ENCODE results near the gene SCYGR5.
"Not testable (repeated sequence)": the region's sequence is repeated elsewhere in the genome, so short reads cannot be mapped to it uniquely, and the experiment has no call there.

Gene SCYGR5, protein sequence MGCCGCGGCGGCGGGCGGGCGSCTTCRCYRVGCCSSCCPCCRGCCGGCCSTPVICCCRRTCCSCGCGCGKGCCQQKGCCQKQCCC

DNA sequence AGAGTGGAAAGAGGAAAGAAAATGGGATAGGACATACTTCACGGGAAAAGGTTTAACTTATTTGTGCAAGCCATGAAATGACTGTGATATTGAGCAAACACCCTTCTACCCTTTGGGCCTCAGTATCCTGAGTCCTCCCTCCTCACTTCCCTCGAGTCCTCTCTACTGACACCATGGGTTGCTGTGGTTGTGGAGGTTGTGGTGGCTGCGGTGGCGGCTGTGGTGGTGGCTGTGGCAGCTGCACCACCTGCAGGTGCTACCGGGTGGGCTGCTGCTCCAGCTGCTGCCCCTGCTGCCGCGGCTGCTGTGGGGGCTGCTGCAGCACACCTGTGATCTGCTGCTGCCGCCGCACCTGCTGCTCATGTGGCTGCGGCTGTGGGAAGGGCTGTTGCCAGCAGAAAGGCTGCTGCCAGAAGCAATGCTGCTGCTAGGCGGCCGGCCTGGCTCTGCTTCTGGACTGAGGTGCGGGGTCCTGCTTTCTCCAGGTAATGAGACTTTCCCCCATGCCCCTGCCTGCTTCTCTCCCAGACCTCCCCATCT, at the start of gene SCYGR5:
Gene SCYGR5, plus strand, starts transcription at position 174 of the 540 bp plus-strand sequence. Its CDS starts 0 bp downstream, at position 174.
- not testable (repeated sequence) for H3K36me3 Mint-ChIP-seq (ENCODE audit: low read depth); H3K9me3 Mint-ChIP-seq; H3K4me1 Mint-ChIP-seq; H3K27ac Mint-ChIP-seq; H3K27me3 Mint-ChIP-seq (ENCODE audit: low read depth, poor library complexity); H3K4me3 Mint-ChIP-seq; DNase-seq

DNA sequence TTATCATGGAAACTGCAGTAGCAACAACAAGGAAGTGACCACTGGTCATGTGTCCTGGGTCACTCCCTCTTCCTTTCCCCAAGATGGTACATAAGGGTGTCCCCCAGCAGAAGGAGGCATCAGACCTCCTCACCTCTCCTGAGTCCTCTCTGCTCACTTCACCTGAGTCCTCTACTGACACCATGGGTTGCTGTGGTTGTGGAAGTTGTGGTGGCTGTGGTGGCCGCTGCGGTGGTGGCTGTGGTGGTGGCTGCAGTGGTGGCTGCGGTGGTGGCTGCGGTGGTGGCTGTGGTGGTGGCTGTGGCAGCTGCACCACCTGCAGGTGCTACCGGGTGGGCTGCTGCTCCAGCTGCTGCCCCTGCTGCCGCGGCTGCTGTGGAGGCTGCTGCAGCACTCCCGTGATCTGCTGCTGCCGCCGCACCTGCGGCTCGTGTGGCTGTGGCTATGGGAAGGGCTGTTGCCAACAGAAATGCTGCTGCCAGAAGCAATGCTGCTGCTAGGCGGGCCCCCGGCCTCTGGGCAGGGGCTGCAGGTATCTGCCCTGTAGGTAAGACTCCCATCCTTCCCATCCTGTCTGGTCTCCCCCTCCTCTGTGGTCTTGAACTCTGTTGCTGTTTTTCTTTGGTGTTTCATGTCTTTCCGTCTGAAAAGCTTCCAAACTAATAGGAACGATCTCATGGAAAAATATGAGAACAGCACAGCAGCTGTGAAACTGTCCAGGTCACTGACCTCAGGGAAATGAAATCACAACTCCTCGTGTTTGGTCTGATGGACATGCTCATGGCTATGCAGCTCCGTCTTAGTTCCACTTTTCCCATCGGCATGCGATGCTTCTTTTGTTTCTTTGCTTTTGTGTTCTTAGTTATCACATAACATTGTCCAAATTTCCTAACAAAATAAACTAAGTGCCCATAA, 49.0 kb upstream of the SCYGR5 start, which contains the start of gene SCYGR4:
Gene SCYGR4, plus strand, starts transcription at position 183 of the 915 bp plus-strand sequence. Its CDS starts 0 bp downstream, at position 183.
- peaks cover 8% of the 10 kb centered on the region for H3K4me1 Mint-ChIP-seq
- no peak for DNase-seq
- peak within 1 kb of the TSS; percentile 61 for H3K27ac Mint-ChIP-seq

DNA sequence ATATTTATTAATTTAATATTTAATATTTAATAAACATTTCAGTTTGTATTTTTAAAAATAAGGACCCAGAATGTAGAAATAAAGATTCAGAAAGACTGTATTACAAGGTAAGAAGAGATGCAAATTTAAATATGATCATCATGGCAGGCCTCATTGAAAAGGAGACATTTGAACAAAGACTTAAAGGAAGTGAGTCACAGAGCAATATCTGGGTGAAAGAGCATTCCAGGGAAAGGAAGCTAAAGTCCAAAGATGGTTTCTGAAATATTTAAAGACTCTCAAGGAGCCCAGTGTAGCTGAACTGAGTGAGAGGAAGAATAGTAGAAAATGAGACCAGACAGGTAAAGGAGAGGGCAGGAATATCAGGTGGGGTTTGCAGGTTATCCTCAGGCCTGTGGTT, 43.4 kb upstream of the SCYGR5 start:
- H3K27ac Mint-ChIP-seq = no peak overlapping the region

More for the DNA sequence above, 49.0 kb upstream of the SCYGR5 start, which contains the start of gene SCYGR4:
- Mint-ChIP-seq H3K36me3 (ENCODE audit: low read depth) (no peaks in the 10 kb centered on the region), H3K9me3 (peaks cover 4% of the 10 kb centered on the region), H3K4me3 (no peak within 1 kb of the TSS), H3K27me3 (ENCODE audit: low read depth, poor library complexity) (peaks cover 3% of the 10 kb centered on the region)
- TF ChIP-seq, protein P1, sequence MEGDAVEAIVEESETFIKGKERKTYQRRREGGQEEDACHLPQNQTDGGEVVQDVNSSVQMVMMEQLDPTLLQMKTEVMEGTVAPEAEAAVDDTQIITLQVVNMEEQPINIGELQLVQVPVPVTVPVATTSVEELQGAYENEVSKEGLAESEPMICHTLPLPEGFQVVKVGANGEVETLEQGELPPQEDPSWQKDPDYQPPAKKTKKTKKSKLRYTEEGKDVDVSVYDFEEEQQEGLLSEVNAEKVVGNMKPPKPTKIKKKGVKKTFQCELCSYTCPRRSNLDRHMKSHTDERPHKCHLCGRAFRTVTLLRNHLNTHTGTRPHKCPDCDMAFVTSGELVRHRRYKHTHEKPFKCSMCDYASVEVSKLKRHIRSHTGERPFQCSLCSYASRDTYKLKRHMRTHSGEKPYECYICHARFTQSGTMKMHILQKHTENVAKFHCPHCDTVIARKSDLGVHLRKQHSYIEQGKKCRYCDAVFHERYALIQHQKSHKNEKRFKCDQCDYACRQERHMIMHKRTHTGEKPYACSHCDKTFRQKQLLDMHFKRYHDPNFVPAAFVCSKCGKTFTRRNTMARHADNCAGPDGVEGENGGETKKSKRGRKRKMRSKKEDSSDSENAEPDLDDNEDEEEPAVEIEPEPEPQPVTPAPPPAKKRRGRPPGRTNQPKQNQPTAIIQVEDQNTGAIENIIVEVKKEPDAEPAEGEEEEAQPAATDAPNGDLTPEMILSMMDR (IDR thresholded peaks at IDR 0.05) = no peak

DNA sequence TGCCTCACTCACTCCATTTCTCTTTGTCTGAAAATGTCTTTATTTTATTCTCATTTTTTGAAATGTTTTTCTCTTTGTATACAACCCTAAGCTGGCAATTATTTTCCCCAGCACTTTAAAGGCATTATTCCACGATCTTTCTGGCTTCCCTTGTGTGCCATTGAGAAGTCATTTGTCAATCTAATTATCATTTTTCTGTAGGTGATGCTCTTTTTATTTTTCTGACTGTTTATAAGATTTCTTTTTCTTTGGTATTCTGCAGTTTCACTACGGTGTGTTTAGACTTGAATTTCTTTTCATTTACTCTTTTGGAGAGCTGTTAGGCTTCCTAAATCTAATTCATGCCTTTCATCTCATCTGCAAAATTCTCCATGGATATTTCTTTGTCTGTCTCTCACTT, 41.2 kb upstream of the SCYGR5 start:
- Mint-ChIP-seq H3K4me3 (no peak overlapping the region), H3K4me1 (no peaks in the 10 kb centered on the region), H3K36me3 (ENCODE audit: low read depth) (no peaks in the 10 kb centered on the region), H3K9me3 (peaks cover 4% of the 10 kb centered on the region), H3K27me3 (ENCODE audit: low read depth, poor library complexity) (peaks cover 5% of the 10 kb centered on the region), H3K27ac (no peak overlapping the region)
- TF ChIP-seq, protein P1 (IDR thresholded peaks at IDR 0.05) = no peak
- DNase-seq = no peak

More for the DNA sequence above, 43.4 kb upstream of the SCYGR5 start:
- Mint-ChIP-seq H3K36me3 (ENCODE audit: low read depth) (no peaks in the 10 kb centered on the region), H3K4me3 (no peak overlapping the region), H3K27me3 (ENCODE audit: low read depth, poor library complexity) (peaks cover 5% of the 10 kb centered on the region), H3K4me1 (no peaks in the 10 kb centered on the region), H3K9me3 (peaks cover 4% of the 10 kb centered on the region)
- TF ChIP-seq, protein P1 (IDR thresholded peaks at IDR 0.05) = no peak
- DNase-seq = no peak

DNA sequence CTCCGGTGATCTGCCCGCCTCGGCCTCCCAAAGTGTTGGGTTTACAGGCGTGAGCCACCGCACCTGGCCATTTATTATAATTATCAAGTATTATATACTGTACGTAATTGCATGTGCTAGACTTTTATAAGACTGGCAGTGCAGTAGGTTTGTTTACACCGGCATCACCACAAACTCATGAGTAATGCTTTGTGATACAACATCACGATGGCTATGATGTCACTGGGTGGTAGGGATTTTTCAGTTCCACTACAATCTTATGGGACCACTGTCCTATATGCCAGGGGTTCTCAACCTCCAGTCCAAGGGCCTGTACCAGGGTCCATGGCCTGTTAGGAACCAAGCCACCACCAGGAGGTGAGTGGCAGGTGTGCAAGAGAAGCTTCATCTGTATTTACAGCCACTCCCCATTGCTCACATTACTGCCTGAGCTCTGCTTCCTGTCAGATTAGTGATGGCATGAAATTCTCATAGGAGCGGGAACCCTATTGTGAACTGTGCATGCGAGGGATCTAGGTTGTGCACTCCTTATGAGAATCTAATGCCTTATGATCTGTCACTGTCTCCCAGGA, 39.9 kb upstream of the SCYGR5 start:
- Mint-ChIP-seq H3K36me3 (ENCODE audit: low read depth) (no peaks in the 10 kb centered on the region), H3K4me1 (no peaks in the 10 kb centered on the region), H3K27me3 (ENCODE audit: low read depth, poor library complexity) (peaks cover 5% of the 10 kb centered on the region), H3K4me3 (no peak overlapping the region), H3K27ac (no peak overlapping the region), H3K9me3 (no peaks in the 10 kb centered on the region)
- TF ChIP-seq, protein P1 (IDR thresholded peaks at IDR 0.05) = no peak
- DNase-seq = no peak

DNA sequence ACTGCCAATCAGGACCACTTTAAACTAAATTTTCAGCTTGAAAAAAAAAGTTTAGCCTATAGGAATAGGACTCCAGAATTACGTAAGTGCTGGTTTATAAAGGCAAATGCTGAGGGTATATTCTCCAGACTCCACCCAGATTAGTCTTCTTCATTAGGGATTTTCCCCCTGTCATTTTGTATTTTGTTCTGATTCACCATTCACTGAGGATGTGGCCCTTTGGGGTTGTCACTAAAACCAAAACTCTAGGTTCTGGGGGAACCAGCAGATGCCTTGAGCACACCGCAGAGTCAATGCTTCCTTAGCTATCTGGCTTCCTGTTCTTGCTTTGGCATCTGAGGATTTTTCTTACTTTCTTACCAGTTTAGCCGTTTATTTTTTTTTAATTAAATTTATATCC, 38.8 kb upstream of the SCYGR5 start:
- H3K27ac Mint-ChIP-seq = no peak overlapping the region
- TF ChIP-seq, protein P1 (IDR thresholded peaks at IDR 0.05) = no peak
- DNase-seq = no peak

More for the DNA sequence above, 38.8 kb upstream of the SCYGR5 start:
- no peaks in the 10 kb centered on the region for H3K9me3 Mint-ChIP-seq
- H3K4me1 Mint-ChIP-seq = no peaks in the 10 kb centered on the region
- H3K36me3 Mint-ChIP-seq (ENCODE audit: low read depth) = no peaks in the 10 kb centered on the region
- peaks cover 5% of the 10 kb centered on the region for H3K27me3 Mint-ChIP-seq (ENCODE audit: low read depth, poor library complexity)
- H3K4me3 Mint-ChIP-seq = no peak overlapping the region

Data from nephron progenitor cell (in vitro differentiated cells).